ENCODE results near the gene GPR84. TPM values are rescaled to one million over a fixed set of nuclear protein-coding genes. Genes with fewer than 3 reads are reported as not detected.

GPR84 gene
- total and polyA plus RNA-seq, 2 experiments from 2014 or later: not detected

GRCh38 chr12:54385251-54385914 is 21.1 kb upstream of the GPR84 start:
- H3K9me2 ChIP-seq (ENCODE audit: insufficient read depth): no peaks in the 10 kb centered on the region
- H3F3A ChIP-seq (replicated peaks; ENCODE audit: low read depth): peaks cover 15% of the 10 kb centered on the region; the same call in 1 of the 2 replicates
- DNase-seq (ENCODE audit: low spot score) (peak; percentile 69), ATAC-seq (peak; percentile 36)
- H3K4me1 ChIP-seq (ENCODE audit: insufficient read depth): peaks cover 66% of the 10 kb centered on the region
- no peak for TF ChIP-seq ZNF114 (CRISPR knock-in tag; IDR thresholded peaks at IDR 0.05)
- Mint-ChIP-seq H3K27me3 (ENCODE audit: insufficient read depth, low read depth, poor library complexity) (peaks cover 15% of the 10 kb centered on the region), H3K4me1 (peaks cover 64% of the 10 kb centered on the region), H3K27ac (no peak overlapping the region; the same call in 1 of the 2 replicates), H3K36me3 (ENCODE audit: low read depth) (peaks cover 9% of the 10 kb centered on the region; the same call in 2 of the 3 replicates), H3K9me3 (no peaks in the 10 kb centered on the region), H3K4me3 (peak overlapping the region; percentile 41)
- H3K79me2 ChIP-seq (replicated peaks; ENCODE audit: insufficient read depth): no peaks in the 10 kb centered on the region
- H4K20me1 ChIP-seq (replicated peaks; ENCODE audit: insufficient read depth): no peaks in the 10 kb centered on the region
- H3K4me2 ChIP-seq: peak overlapping the region; percentile 97
- no peak overlapping the region for H2AFZ ChIP-seq
- H3K27me3 ChIP-seq (ENCODE audit: insufficient read depth): 0 out of 2 replicates have a peak, but pooled peaks cover 2% of the 10 kb centered on the region
- H3K36me3 ChIP-seq (ENCODE audit: insufficient read depth): peaks cover 5% of the 10 kb centered on the region; the same call in 1 of the 2 replicates
- peak overlapping the region; percentile 47; the same call in 1 of the 2 replicates for H3K4me3 ChIP-seq
- H3K27ac ChIP-seq (ENCODE audit: low read depth): no peak overlapping the region

- Histone ChIP-seq H3K79me2 (replicated peaks; ENCODE audit: insufficient read depth) (no peaks in the 10 kb centered on the region), H3K4me3 (peak within 1 kb of the TSS; percentile 47; the same call in 1 of the 2 replicates), H3K27ac (ENCODE audit: low read depth) (no peak within 1 kb of the TSS), H4K20me1 (replicated peaks; ENCODE audit: insufficient read depth) (no peaks in the 10 kb centered on the region; the same call in 1 of the 2 replicates), H2AFZ (no peak within 1 kb of the TSS), H3K4me2 (peak within 1 kb of the TSS; percentile 97), H3K9me2 (ENCODE audit: insufficient read depth) (no peaks in the 10 kb centered on the region), H3F3A (replicated peaks; ENCODE audit: low read depth) (peaks cover 15% of the 10 kb centered on the region; the same call in 1 of the 2 replicates), H3K27me3 (ENCODE audit: insufficient read depth) (0 out of 2 replicates have a peak, but pooled peaks cover 2% of the 10 kb centered on the region), H3K4me1 (ENCODE audit: insufficient read depth) (peaks cover 58% of the 10 kb centered on the region), H3K36me3 (ENCODE audit: insufficient read depth) (peaks cover 5% of the 10 kb centered on the region; the same call in 1 of the 2 replicates)
- no peaks in the 10 kb centered on the region for H3K9me3 Mint-ChIP-seq
- peaks cover 9% of the 10 kb centered on the region; the same call in 2 of the 3 replicates for H3K36me3 Mint-ChIP-seq (ENCODE audit: low read depth)
- DNase-seq (ENCODE audit: low spot score) (no peak), ATAC-seq (peak; percentile 7)
- H3K4me3 Mint-ChIP-seq: peak within 1 kb of the TSS; percentile 41
- H3K27ac Mint-ChIP-seq: no peak within 1 kb of the TSS; the same call in 1 of the 2 replicates
- H3K27me3 Mint-ChIP-seq (ENCODE audit: insufficient read depth, low read depth, poor library complexity): peaks cover 15% of the 10 kb centered on the region
- peaks cover 60% of the 10 kb centered on the region for H3K4me1 Mint-ChIP-seq
- TF ChIP-seq JUNB (IDR thresholded peaks at IDR 0.05; ENCODE audit: unreplicated experiment): no peak
- TF ChIP-seq EZH2 (IDR thresholded peaks at IDR 0.05; ENCODE audit: low read depth, unreplicated experiment): no peak
- TF ChIP-seq ZNF114 (CRISPR knock-in tag; IDR thresholded peaks at IDR 0.05): no peak
- TF ChIP-seq POLR2AphosphoS5 (IDR thresholded peaks at IDR 0.05; ENCODE audit: low read depth): no peak
- TF ChIP-seq NANOG (IDR thresholded peaks at IDR 0.05; ENCODE audit: borderline replicate concordance): no peak
- no peak for TF ChIP-seq EZH2phosphoT487 (IDR thresholded peaks at IDR 0.05; ENCODE audit: unreplicated experiment)
- no peak for TF ChIP-seq CTCF (conservative IDR thresholded peaks at IDR 0.05; ENCODE audit: low read depth in 2 of 2)
- TF ChIP-seq REST (IDR thresholded peaks at IDR 0.05; ENCODE audit: unreplicated experiment): no peak
Measured at GRCh38 chr12:54384591-54385041, 20.3 kb upstream of the GPR84 start, which contains the start of gene ZNF385A. TSS of gene ZNF385A (minus strand) at chr12:54384733. CDS start at chr12:54384514, 219 bp downstream.
